CMK (cell line): Measurements from ENCODE around the gene CD93.

ENCODE experiments used
- DNase-seq: peaks from one replicate; pipeline ENCODE4 v3.0.0-alpha.2; 2010; ENCODE audit warnings: low read depth

Gene CD93

DNA sequence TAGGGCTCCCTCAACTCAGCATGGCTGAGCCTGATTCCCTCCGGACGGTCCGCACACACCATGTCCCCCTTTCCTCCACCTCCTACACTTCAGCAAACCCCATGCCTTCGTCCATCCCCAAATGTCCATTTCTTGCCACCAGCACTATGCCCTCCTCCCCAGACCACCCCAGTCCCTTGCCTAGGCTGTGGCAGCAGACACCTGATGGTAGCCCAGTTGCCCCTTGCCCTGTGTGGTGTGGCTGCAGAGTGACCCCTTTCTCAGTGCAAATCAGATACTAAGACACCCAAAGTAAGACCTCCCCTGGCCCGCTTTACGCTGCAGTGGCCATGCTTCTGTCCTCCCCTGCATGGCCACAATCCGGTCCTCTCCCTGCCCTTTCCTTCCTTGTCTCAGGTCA, 34.1 kb upstream of the CD93 start:
- DNase-seq, result no peak

DNA sequence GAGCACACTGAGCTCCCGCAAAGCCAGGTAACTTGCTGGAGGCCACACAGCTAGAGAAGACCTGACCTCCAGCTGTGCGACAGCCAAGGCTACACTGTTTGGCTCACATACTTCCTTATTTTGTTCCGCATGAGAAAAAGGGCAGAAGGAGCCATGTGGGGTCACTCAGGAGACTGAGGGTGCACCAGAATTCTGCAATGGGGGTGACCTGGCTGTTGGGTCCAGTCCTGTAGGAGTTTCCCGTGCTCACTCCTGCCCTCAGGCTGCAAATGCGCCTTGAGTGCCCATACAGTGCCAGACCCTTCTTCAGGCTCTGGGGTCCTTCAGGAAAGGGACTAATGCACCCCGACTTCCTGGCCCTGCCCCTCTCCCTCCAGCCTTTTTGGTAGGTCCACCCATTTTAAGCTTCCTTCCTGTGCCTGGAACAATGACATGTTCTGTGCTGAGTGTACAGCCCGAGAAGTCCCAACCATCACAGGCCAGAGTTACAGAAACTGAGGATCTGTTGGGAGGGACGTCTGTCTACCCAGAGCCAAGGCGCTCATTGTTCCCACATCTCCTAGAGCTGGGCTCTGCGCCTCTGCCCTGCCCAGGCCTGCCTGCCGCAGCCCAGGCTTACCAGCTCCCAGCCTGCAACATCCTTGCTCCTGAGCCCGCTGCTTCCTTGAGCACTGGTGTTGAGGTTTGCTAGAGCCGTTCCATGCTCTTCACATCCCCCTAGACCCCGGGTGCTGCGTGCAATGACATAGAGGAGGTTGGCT, 33.5 kb upstream of the CD93 start:
- DNase-seq, result no peak

GRCh38 chr20:23118766-23119165, 32.6 kb upstream of the CD93 start:
- no peak for DNase-seq

GRCh38 chr20:23118144-23118543, 32.0 kb upstream of the CD93 start:
- DNase-seq, result no peak

DNA sequence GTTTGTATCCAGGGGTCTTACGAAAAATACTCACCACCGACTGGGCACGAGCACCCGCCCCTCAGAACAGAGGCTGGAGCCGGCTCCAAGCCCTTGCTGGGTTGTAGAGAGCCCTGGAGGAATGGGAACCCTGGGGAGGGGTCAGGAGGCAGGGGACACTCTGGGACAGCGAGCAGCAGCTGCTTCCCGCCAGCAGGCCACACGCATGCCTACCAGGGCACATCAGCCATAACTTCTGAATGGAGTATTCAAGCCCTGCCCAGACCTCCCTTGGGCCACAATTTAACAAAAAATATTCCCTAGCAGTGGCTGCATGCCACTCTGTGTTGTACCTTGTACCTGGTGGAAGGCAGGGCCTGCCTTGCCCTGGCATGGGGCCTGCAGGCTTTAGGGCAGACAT, 31.6 kb upstream of the CD93 start:
- no peak for DNase-seq

DNA sequence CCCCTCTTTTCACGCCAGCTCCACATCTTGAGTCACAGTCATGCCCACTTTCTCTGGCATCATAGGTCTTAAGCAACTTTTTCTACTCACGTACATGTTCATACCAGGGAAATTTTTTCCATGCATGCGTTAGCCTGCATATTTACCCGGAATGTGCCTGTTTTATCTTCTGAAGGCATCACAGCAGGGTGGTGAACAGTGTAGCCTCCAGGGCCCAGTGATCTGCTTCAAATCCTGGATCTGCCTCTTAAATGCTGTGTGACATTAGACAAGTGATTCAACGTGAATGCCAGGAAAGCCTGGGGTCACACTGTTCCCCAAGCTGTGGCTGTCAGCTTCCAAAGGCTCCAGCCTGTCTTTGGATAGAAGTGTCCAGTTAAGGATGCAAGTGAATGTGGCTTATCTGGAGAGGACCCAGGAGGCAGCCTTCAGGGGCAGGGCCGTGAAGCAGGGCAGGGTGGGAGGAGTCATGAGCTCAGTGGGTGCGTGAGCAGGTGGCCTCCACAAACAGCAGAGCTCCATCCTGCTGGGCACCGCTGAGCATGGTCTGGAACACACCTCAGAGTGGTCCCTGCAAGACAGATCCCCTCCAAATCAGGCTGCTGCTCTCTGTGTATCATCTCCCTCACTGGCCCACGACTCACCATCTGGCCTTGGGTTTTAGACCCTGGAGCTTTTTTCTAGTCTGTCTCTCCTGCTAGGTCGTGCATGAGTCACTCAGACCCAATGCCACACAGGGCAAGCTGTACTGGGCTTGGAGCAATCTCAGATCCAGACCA, 30.4 kb upstream of the CD93 start:
- DNase-seq, result no peak

DNA sequence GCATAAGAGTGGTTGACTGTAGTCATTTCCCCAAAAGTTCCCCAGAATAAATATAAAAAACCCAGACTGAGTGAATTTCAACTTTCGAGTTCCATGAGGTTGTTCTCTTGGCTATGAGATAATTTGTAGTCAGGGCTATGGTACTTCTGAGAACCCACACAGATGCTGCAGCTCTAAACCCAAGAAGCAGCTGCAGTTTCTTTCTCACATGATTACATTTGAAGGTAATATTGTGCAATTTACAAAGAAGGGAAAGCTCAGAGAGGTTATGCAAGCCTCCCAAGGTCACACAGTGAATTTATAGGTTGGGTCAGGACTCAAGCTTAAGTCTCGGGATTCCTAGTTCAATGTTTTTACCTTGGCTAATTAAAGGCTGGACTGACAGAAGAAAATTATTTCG, 29.7 kb upstream of the CD93 start:
- no peak for DNase-seq

GRCh38 chr20:23114448-23115082, 28.4 kb upstream of the CD93 start:
- DNase-seq, result no peak

- peak; percentile 41 for DNase-seq
Observed at GRCh38 chr20:23114018-23114417, 27.9 kb upstream of the CD93 start.

DNA sequence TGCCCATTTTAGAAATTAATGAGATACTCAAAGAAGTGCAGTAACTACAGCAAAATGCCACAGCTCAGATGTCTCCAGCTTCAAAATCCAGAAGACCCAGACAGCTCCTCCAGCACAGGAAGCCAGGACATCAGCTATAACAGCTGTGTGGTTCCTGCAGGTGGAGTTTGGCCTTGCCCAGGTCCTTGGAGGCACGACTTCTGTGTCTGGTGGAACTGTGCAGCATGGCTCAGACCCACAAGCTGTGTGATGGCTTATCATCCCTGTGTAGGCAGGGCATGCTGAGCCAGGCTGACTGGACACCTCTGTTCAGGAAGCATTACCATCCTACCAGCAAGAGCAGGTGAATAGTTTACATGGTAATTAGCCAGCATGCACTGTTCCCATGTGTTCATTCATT, 26.5 kb upstream of the CD93 start:
- DNase-seq, result no peak

- DNase-seq, result no peak
Observed at GRCh38 chr20:23111944-23112342, 25.8 kb upstream of the CD93 start.

- DNase-seq, result no peak
Observed at GRCh38 chr20:23111307-23111943, 25.3 kb upstream of the CD93 start.

DNA sequence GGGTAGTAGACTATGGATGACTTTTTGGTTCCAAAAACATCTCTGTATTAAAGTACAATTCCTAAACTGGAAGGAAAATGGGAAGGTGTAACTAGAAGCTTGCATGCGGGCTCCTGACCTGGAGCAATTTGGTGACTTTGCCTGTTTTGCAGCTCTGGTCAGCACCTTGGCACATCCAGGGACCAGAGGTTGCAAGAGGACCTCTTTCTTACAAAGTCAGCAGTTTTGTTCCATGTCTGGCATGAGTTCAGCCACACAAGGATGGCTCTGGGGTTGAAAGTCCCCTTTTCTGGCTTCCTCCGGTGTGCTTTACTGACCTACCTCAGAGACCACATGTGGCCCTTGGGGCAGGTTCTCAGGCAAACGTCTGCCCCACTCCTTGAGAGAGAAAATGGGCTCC, 22.7 kb upstream of the CD93 start:
- DNase-seq, result no peak

- no peak for DNase-seq
Observed at GRCh38 chr20:23107466-23107865, 21.3 kb upstream of the CD93 start.

DNA sequence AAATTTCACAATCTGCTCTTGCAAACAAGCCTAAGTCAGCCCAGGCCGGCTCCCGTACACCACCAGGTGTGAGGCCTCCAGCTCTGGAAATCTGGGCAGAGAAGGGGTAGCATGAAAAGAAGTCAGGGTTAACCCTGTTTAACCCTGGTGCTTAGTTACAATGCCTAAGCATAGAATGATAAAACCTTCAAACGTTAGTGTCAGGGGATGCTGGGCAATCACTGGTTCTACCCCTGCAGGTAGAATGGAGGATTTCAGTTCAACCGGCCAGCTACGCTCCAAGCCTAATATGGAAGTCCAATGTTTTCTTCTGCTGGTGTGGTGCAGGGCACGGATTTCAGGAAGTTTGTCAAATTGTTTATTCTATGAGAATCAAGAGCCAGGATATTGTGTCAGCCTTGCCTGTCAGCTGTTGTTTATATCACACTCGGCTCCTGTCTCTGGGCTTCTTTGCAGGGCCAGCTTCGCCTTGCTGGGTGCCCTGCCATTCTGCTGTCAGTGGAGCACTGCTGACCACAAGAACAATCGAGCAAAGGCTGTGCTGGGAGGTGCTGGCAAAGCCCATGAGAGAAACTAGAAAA, 20.2 kb upstream of the CD93 start:
- no peak for DNase-seq

DNA sequence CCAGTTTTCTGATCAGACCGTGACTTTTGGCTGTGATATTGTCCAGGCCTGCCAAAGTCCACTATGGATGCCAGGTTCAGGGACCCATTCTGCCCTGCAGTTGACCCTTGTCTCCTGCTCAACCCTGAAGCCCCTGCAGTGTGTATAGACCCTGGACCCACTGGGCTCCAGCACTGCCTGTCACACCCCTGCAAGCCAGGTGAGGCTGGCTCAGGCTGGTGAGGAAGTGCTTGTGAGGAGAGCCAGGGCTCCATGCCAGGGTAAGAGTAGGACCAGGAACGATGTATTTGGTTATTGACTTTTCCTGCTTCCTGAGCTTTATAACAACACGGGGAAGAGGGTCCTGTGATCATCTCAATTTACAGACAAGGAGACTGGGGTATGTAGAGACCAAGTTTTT, 19.1 kb upstream of the CD93 start:
- DNase-seq, result no peak

DNA sequence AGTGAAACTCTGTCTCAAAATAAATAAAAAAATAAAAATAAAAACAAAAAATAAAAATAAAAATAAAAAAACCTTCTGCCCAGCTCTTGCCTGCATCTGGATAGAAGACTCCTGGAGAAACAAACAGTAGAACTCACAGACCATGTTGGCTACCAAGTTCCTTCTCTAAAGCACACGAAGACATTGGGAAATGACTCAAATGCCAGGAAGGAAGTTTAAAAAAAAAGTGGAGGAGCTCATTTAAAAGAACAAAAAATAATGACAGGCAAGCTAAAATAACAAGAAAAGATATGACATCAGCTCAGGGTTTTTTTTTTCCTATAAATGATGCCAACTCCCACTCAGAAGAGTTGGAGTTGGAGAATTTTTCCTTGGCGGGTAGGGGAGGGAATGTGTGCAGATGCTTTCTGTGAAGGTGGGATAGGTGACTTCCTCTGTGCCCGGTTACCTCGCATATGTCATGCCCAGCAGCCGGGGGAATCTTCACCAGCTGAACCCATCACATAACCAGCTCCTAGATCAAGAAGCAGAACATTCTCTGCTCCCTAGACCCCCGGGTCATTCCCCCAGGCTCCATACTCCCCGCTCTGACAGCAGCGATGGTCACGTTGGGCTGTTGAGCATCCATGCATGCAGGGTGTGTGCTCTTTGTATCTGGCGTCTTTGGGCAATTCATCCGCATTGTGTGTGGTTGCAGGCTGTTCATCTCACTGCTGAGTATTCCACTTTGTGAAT, 17.3 kb upstream of the CD93 start:
- no peak for DNase-seq

GRCh38 chr20:23101696-23102406, 15.7 kb upstream of the CD93 start:
- no peak for DNase-seq

GRCh38 chr20:23100720-23101107, 14.6 kb upstream of the CD93 start:
- DNase-seq, result no peak

DNA sequence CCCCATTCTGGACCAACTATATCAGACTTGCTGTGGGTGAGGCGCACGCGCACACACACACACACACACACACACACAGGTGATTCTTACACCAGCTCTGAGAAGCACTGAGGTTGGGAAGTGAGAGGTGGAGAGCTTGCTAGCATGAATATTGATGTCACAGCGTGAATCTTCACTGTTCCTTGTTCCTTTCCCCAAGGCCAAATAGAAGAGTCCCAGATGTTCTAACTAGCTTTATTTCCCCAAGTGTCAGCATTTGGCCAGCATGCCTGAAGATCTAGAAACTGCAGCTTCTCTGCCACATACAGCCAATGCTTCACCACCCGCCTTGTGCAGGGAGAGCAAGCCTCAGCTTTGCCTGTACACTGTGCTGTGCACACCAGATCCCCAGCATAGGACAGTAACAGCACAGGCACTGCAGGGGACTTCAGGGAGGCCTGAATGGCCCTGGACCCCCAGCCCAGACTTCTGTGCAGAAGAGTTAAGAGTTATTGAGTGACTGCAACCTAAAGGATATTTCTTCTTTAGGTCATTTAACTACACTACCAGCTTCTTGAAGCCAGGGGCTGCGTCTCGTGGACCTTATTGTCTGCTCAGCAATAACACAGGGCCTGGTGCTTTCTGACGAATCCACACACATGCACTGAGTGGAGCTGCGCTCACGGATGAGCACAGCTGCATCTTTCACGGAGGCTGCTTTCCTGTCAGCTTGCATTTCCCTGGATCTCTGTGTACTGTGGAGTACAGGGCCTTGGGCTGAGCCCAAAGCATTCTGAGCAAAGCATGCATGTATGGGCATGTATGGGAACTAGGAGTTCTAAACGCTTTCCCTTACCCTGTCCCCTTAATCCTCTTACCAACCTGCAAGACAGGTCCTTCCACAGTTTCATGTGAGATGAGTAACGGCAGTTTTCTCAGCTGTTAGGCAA, 13.9 kb upstream of the CD93 start:
- DNase-seq, result no peak
